ENCODE results near the gene CBX4. TPM values are rescaled to one million over a fixed set of nuclear protein-coding genes. Genes with fewer than 3 reads are reported as not detected.

The CBX4 gene
- total RNA-seq, 6 experiments from 2014 or later = 18.2 to 20.2 (median 19.3) TPM

- Mint-ChIP-seq H3K4me3 (no peak overlapping the region), H3K4me1 (ENCODE audit: low read depth) (peaks cover 9% of the 10 kb centered on the region), H3K27ac (no peak overlapping the region), H3K27me3 (ENCODE audit: insufficient read depth) (peaks cover 2% of the 10 kb centered on the region; the same call in 1 of the 2 replicates), H3K9me3 (no peaks in the 10 kb centered on the region), H3K36me3 (ENCODE audit: low read depth) (peaks cover 5% of the 10 kb centered on the region)
- DNase-seq = no peak
- TF ChIP-seq CTCF (IDR thresholded peaks at IDR 0.05) = no peak
Observed at GRCh38 chr17:79831265-79832217, 7.7 kb downstream of the CBX4 start.

- Mint-ChIP-seq H3K27ac (no peak overlapping the region), H3K27me3 (ENCODE audit: insufficient read depth) (peaks cover 2% of the 10 kb centered on the region; the same call in 1 of the 2 replicates), H3K4me1 (ENCODE audit: low read depth) (peaks cover 13% of the 10 kb centered on the region), H3K4me3 (no peak overlapping the region), H3K36me3 (ENCODE audit: low read depth) (peaks cover 5% of the 10 kb centered on the region), H3K9me3 (no peaks in the 10 kb centered on the region)
- DNase-seq = no peak
- TF ChIP-seq CTCF (IDR thresholded peaks at IDR 0.05) = no peak
Observed at GRCh38 chr17:79830763-79831264, 8.4 kb downstream of the CBX4 start.

- Mint-ChIP-seq H3K4me3 (no peak overlapping the region), H3K27me3 (ENCODE audit: insufficient read depth) (peaks cover 2% of the 10 kb centered on the region; the same call in 1 of the 2 replicates), H3K9me3 (no peaks in the 10 kb centered on the region), H3K27ac (no peak overlapping the region), H3K36me3 (ENCODE audit: low read depth) (peaks cover 5% of the 10 kb centered on the region), H3K4me1 (ENCODE audit: low read depth) (peaks cover 13% of the 10 kb centered on the region)
- DNase-seq = no peak
- TF ChIP-seq CTCF (IDR thresholded peaks at IDR 0.05) = no peak
Observed at GRCh38 chr17:79830303-79830702, 8.9 kb downstream of the CBX4 start.

- Mint-ChIP-seq H3K9me3 (no peaks in the 10 kb centered on the region), H3K4me1 (ENCODE audit: low read depth) (peaks cover 13% of the 10 kb centered on the region), H3K36me3 (ENCODE audit: low read depth) (peaks cover 5% of the 10 kb centered on the region), H3K4me3 (no peak overlapping the region), H3K27me3 (ENCODE audit: insufficient read depth) (peaks cover 4% of the 10 kb centered on the region), H3K27ac (no peak overlapping the region)
- DNase-seq = no peak
- no peak for TF ChIP-seq CTCF (IDR thresholded peaks at IDR 0.05)
Observed at GRCh38 chr17:79829457-79829856, 9.8 kb downstream of the CBX4 start.

GRCh38 chr17:79829004-79829403 lies 10.2 kb downstream of the CBX4 start:
- Mint-ChIP-seq H3K9me3 (no peaks in the 10 kb centered on the region), H3K4me1 (ENCODE audit: low read depth) (peaks cover 13% of the 10 kb centered on the region), H3K27ac (no peak overlapping the region), H3K36me3 (ENCODE audit: low read depth) (peaks cover 5% of the 10 kb centered on the region), H3K4me3 (no peak overlapping the region), H3K27me3 (ENCODE audit: insufficient read depth) (peaks cover 6% of the 10 kb centered on the region)
- DNase-seq = no peak
- TF ChIP-seq CTCF (IDR thresholded peaks at IDR 0.05) = no peak

Measured in HFFc6 (cell line).